DND-41 (cell line): ENCODE measurements around the gene APH1A.

Experiments used
- EZH2 ChIP-seq: IDR thresholded peaks from 3 replicates; pipeline ENCODE4 v1.6.1; 2012; ENCODE audit warnings: borderline replicate concordance, low read depth, mild to moderate bottlenecking, moderate library complexity, low read length, inconsistent platforms; ENCODE audit not compliant: severe bottlenecking
- TF ChIP-seq, protein P1 (sequence below): IDR thresholded peaks from 2 replicates; pipeline ENCODE4 v1.5.1; 2012; ENCODE audit warnings: borderline replicate concordance, low read length, moderate library complexity, mild to moderate bottlenecking; ENCODE audit not compliant: poor library complexity, severe bottlenecking; ENCODE audit errors: extremely low read depth

DNA sequence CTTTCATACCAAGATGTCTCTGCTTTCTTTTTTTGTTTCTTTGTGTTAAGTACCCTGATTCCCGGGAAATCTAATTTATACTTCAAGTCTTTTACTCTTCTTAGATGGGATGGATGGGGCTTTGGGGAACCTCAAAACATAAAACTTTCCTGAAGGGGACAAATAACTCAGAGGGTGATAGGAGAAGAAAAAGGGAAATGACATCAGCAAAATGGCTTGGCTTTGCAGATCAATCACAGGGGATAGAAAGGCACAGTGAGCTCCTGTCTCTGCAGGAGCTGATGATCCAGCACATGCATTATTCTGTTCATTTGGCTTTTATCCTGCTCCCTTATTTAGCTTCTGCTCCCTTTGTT is 12.6 kb downstream of the APH1A start:
- TF ChIP-seq, protein P1, sequence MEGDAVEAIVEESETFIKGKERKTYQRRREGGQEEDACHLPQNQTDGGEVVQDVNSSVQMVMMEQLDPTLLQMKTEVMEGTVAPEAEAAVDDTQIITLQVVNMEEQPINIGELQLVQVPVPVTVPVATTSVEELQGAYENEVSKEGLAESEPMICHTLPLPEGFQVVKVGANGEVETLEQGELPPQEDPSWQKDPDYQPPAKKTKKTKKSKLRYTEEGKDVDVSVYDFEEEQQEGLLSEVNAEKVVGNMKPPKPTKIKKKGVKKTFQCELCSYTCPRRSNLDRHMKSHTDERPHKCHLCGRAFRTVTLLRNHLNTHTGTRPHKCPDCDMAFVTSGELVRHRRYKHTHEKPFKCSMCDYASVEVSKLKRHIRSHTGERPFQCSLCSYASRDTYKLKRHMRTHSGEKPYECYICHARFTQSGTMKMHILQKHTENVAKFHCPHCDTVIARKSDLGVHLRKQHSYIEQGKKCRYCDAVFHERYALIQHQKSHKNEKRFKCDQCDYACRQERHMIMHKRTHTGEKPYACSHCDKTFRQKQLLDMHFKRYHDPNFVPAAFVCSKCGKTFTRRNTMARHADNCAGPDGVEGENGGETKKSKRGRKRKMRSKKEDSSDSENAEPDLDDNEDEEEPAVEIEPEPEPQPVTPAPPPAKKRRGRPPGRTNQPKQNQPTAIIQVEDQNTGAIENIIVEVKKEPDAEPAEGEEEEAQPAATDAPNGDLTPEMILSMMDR: no peak
- no peak for TF ChIP-seq EZH2
